Measurements from ENCODE around the gene PROX2. TPM values are rescaled to one million over a fixed set of nuclear protein-coding genes. Genes with fewer than 3 reads are reported as not detected.

The PROX2 gene
- total and polyA plus RNA-seq, 2 donors (not counting 1 experiment from before 2014, with no cell fraction given) = 0.03 to 0.07 TPM

DNA sequence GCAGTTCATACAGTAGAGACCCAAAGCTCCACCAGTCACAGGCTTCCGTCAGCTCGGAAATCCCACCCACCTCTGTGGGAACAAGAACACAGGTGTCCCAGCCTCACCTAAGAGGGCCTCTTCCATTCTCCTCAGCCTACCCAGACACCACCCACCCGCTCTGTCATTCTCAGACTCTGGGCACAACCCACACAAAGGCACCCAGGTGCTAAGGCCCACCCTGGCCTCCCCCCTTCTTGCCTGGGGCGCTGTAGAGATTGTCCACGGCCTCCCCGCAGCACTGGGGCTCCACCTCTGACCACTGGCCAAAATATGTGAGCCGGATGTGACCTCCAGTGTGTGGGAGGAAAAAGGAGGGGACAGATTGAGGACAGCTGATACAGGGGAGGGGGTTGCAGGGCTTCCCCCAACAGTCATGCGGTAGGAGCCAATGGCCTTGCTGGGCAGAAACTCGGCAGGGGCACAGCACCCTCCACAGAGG, 33.0 kb upstream of the PROX2 start:
- ChIA-PET CTCF (interaction anchor here (1.0 to 25.3 kb wide), 5 partner anchors 12 to 180 kb away, joined by 3 to 926 read pairs (median 10); partner anchors contain the start of genes DLST and PROX2), POLR2A (no interaction called here)
- H3K27me3 ChIP-seq (replicated peaks in 1 of 4; ENCODE audit: control extremely low read depth in 1 of 4, control insufficient read depth in 3 of 4, insufficient read depth in 4 of 4, low read length in 3 of 4) = no peaks in the 10 kb centered on the region
- no peak overlapping the region for H3K9ac ChIP-seq (ENCODE audit: low read length)
- Mint-ChIP-seq H3K27me3 (no peaks in the 10 kb centered on the region), H3K4me3 (no peak overlapping the region), H3K27ac (no peak overlapping the region), H3K9me3 (ENCODE audit: insufficient read depth) (no peaks in the 10 kb centered on the region), H3K4me1 (peaks cover 26% of the 10 kb centered on the region)
- peaks cover 5% of the 10 kb centered on the region for H4K20me1 ChIP-seq (ENCODE audit: control insufficient read depth, insufficient read depth, low read length, poor library complexity, severe bottlenecking)
- H3K4me3 ChIP-seq (ENCODE audit: control extremely low read depth in 1 of 5, extremely low read depth in 1 of 5, insufficient read depth in 1 of 5, low read depth in 2 of 5, low read length in 4 of 5) = no peak overlapping the region
- ATAC-seq (ENCODE audit: low read depth) (no peak), DNase-seq (no peak)
- intact Hi-C loops (cut with micrococcal nuclease) = no loop called here
- no peak overlapping the region for H3K4me2 ChIP-seq (replicated peaks; ENCODE audit: low read depth, low read length, poor library complexity, severe bottlenecking)
- TF ChIP-seq EZH2 (IDR thresholded peaks at IDR 0.05; ENCODE audit: borderline replicate concordance, insufficient read depth, low read depth, low read length, poor library complexity, severe bottlenecking) = no peak
- no peak for TF ChIP-seq CTCF (IDR thresholded peaks at IDR 0.05)
- H3K36me3 ChIP-seq (replicated peaks in 1 of 2; ENCODE audit: control extremely low read depth in 1 of 2, control insufficient read depth in 1 of 2, extremely low read depth in 1 of 2, insufficient read depth in 2 of 2, low read length in 1 of 2) = no peaks in the 10 kb centered on the region
- WGBS (ENCODE audit: insufficient coverage) = 92% methylated on average over 9 of the region's 9 CpGs
- no peaks in the 10 kb centered on the region for H3K9me3 ChIP-seq (ENCODE audit: control extremely low read depth in 1 of 3, control insufficient read depth in 2 of 3, insufficient read depth in 1 of 3, low read length in 2 of 3)
- no peak overlapping the region for H2AFZ ChIP-seq (ENCODE audit: insufficient read depth, low read depth, low read length, poor library complexity, severe bottlenecking)
- H3K4me1 ChIP-seq (ENCODE audit: control insufficient read depth in 2 of 2, insufficient read depth in 2 of 2, low read length in 2 of 2) = peaks cover 12 to 35% of the 10 kb centered on the region in 2 donors
- H3K27ac ChIP-seq (ENCODE audit: low read length in 2 of 2) = no peak overlapping the region
- no peaks in the 10 kb centered on the region for H3K79me2 ChIP-seq (ENCODE audit: control insufficient read depth, insufficient read depth, low read length)

DNA sequence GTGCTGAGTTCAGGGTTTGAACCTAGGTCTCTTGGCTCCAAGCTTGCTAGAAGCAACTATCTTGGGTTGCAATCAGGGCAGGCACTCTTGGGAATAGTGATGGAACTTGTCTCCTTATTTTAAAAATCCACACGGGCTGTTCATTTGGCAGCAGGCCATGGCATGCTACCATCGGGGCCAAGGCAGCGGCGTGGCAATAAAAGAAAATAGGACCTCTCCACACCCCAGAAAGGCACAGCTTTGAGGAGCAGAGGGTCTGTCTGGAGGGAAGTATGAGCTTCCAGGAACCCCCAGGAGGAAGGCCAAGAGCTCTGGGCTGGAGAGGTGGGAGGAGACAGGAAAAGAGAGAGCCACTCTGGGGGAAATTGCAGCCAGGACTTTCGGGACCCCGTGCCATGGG, 31.8 kb upstream of the PROX2 start:
- intact Hi-C loops (cut with micrococcal nuclease) = no loop called here
- Histone ChIP-seq H4K20me1 (ENCODE audit: control insufficient read depth, insufficient read depth, low read length, poor library complexity, severe bottlenecking) (peaks cover 5% of the 10 kb centered on the region), H3K36me3 (replicated peaks in 1 of 2; ENCODE audit: control extremely low read depth in 1 of 2, control insufficient read depth in 1 of 2, extremely low read depth in 1 of 2, insufficient read depth in 2 of 2, low read length in 1 of 2) (peaks cover 0 to 6% of the 10 kb centered on the region in 2 experiments), H3K9ac (ENCODE audit: low read length) (no peak overlapping the region), H3K4me3 (ENCODE audit: control extremely low read depth in 1 of 5, extremely low read depth in 1 of 5, insufficient read depth in 1 of 5, low read depth in 2 of 5, low read length in 4 of 5) (no peak overlapping the region), H3K27ac (ENCODE audit: low read length in 2 of 2) (no peak overlapping the region), H3K4me2 (replicated peaks; ENCODE audit: low read depth, low read length, poor library complexity, severe bottlenecking) (no peak overlapping the region), H3K79me2 (ENCODE audit: control insufficient read depth, insufficient read depth, low read length) (no peaks in the 10 kb centered on the region), H3K4me1 (ENCODE audit: control insufficient read depth in 2 of 2, insufficient read depth in 2 of 2, low read length in 2 of 2) (peaks cover 17 to 46% of the 10 kb centered on the region in 2 donors), H2AFZ (ENCODE audit: insufficient read depth, low read depth, low read length, poor library complexity, severe bottlenecking) (no peak overlapping the region), H3K27me3 (replicated peaks in 1 of 4; ENCODE audit: control extremely low read depth in 1 of 4, control insufficient read depth in 3 of 4, insufficient read depth in 4 of 4, low read length in 3 of 4) (no peaks in the 10 kb centered on the region), H3K9me3 (ENCODE audit: control extremely low read depth in 1 of 3, control insufficient read depth in 2 of 3, insufficient read depth in 1 of 3, low read length in 2 of 3) (no peaks in the 10 kb centered on the region)
- ATAC-seq (ENCODE audit: low read depth) (no peak), DNase-seq (no peak)
- H3K27ac Mint-ChIP-seq = no peak overlapping the region
- WGBS (ENCODE audit: insufficient coverage) = 90% methylated on average over 2 of the region's 6 CpGs
- TF ChIP-seq CTCF (IDR thresholded peaks at IDR 0.05) (no peak), EZH2 (IDR thresholded peaks at IDR 0.05; ENCODE audit: borderline replicate concordance, insufficient read depth, low read depth, low read length, poor library complexity, severe bottlenecking) (no peak)
- ChIA-PET CTCF (interaction anchor here (0.6 to 25.3 kb wide), 9 partner anchors 11 to 183 kb away, joined by 3 to 926 read pairs (median 7); partner anchors contain the start of genes DLST and PROX2), POLR2A (interaction anchor here (0.5 kb wide), 1 partner anchor 267 kb away, joined by 3 read pairs; no protein-coding TSS in a partner anchor)
- H3K9me3 Mint-ChIP-seq (ENCODE audit: insufficient read depth) = no peaks in the 10 kb centered on the region
- no peaks in the 10 kb centered on the region for H3K27me3 Mint-ChIP-seq
- H3K4me1 Mint-ChIP-seq = peaks cover 36% of the 10 kb centered on the region
- no peak overlapping the region for H3K4me3 Mint-ChIP-seq

All from B cell (primary cell).